CD14-positive monocyte (primary cell): ENCODE results near the gene DTX1. TPM values are rescaled to one million over a fixed set of nuclear protein-coding genes. Genes with fewer than 3 reads are reported as not detected.

Source experiments
- DNase-seq, 3 donors: peaks; one replicate each; pipeline ENCODE4 v3.0.0-alpha.2; 2011 to 2022
- H2AFZ ChIP-seq: 2 replicates; pipeline ENCODE4 v1.6.0; 2012; ENCODE audit warnings: mild to moderate bottlenecking, low read depth, low read length, inconsistent platforms; ENCODE audit not compliant: insufficient read depth, poor library complexity, severe bottlenecking
- H3K27ac ChIP-seq, 2 donors: 1 replicate in 1 of 2; 2 replicates in 1 of 2; pipeline ENCODE4 v1.5.1; 2012 to 2013; ENCODE audit warnings: low read length in 2 of 2, control low read depth in 1 of 2, inconsistent platforms in 1 of 2, low read depth in 1 of 2, mild to moderate bottlenecking in 1 of 2
- H3K27me3 ChIP-seq, 2 donors: one replicate each; pipeline versions ENCODE4 v1.6.0 to v1.6.1; 2011 to 2013; ENCODE audit warnings: low read length in 2 of 2; ENCODE audit not compliant: control insufficient read depth in 2 of 2, insufficient read depth in 2 of 2
- H3K36me3 ChIP-seq, 2 donors: replicated peaks in 1 of 2; 1 replicate in 1 of 2; 2 replicates in 1 of 2; pipeline versions ENCODE4 v1.5.1 to v1.6.1; 2012 to 2013; ENCODE audit warnings: low read length in 2 of 2, control low read depth in 1 of 2, inconsistent platforms in 1 of 2, mild to moderate bottlenecking in 1 of 2; ENCODE audit not compliant: insufficient read depth in 2 of 2, control insufficient read depth in 1 of 2
- H3K4me1 ChIP-seq, 2 donors: 1 replicate in 1 of 2; 2 replicates in 1 of 2; pipeline versions ENCODE4 v1.5.1 to v1.6.1; 2012 to 2013; ENCODE audit warnings: low read length in 2 of 2, control low read depth in 1 of 2, inconsistent platforms in 1 of 2, mild to moderate bottlenecking in 1 of 2, moderate library complexity in 1 of 2; ENCODE audit not compliant: insufficient read depth in 2 of 2, control insufficient read depth in 1 of 2
- H3K4me2 ChIP-seq: replicated peaks from 2 replicates; pipeline ENCODE3; 2012; ENCODE audit warnings: low read length, moderate library complexity, mild to moderate bottlenecking; ENCODE audit not compliant: poor library complexity, severe bottlenecking; ENCODE audit errors: extremely low read depth
- H3K4me3 ChIP-seq, 3 experiments: fragments of 200-600 bp in 1 of 3; sonication (generic) in 1 of 3; replicated peaks in 1 of 3; 1 replicate in 2 of 3; 2 replicates in 1 of 3; pipeline ENCODE4 v1.5.1; 2011 to 2013; ENCODE audit warnings: low read length in 3 of 3, mild to moderate bottlenecking in 3 of 3, control low read depth in 2 of 3, low read depth in 2 of 3, inconsistent platforms in 1 of 3, moderate library complexity in 1 of 3
- H3K79me2 ChIP-seq: 2 replicates; pipeline ENCODE4 v1.6.0; 2012; ENCODE audit warnings: mild to moderate bottlenecking, control low read depth, inconsistent platforms, low read length, moderate library complexity; ENCODE audit not compliant: insufficient read depth
- H3K9ac ChIP-seq: 2 replicates; pipeline ENCODE4 v1.6.0; 2017; ENCODE audit warnings: low read length, mild to moderate bottlenecking; ENCODE audit not compliant: insufficient read depth, poor library complexity, severe bottlenecking
- H3K9me3 ChIP-seq, 2 donors: replicated peaks in 1 of 2; 1 replicate in 1 of 2; 2 replicates in 1 of 2; pipeline versions ENCODE4 v1.5.1 to v1.6.1; 2012 to 2013; ENCODE audit warnings: low read length in 2 of 2, control low read depth in 1 of 2; ENCODE audit not compliant: control insufficient read depth in 1 of 2, insufficient read depth in 1 of 2
- H4K20me1 ChIP-seq: 2 replicates; pipeline ENCODE4 v1.6.0; 2012; ENCODE audit warnings: mild to moderate bottlenecking, low read length, control low read depth, moderate library complexity; ENCODE audit not compliant: insufficient read depth
- H3K27ac Mint-ChIP-seq, 7 donors: one replicate each; pipeline ENCODE4 v1.8.0; 2020; ENCODE audit warnings: mild to moderate bottlenecking in 7 of 7, mixed read lengths in 7 of 7, moderate library complexity in 6 of 7, inconsistent platforms in 2 of 7
- H3K27me3 Mint-ChIP-seq, 3 donors: one replicate each; pipeline ENCODE4 v1.8.0; 2021 to 2022; ENCODE audit warnings: low read depth in 3 of 3, mild to moderate bottlenecking in 3 of 3, mixed read lengths in 3 of 3, moderate library complexity in 3 of 3, inconsistent platforms in 1 of 3
- H3K36me3 Mint-ChIP-seq, 2 donors: one replicate each; pipeline ENCODE4 v1.8.0; 2020; ENCODE audit warnings: mixed read lengths in 2 of 2, inconsistent platforms in 1 of 2, mild to moderate bottlenecking in 1 of 2
- H3K4me1 Mint-ChIP-seq: one replicate; pipeline ENCODE4 v1.8.0; 2020; ENCODE audit warnings: mild to moderate bottlenecking, mixed read lengths
- H3K4me3 Mint-ChIP-seq, 2 donors: one replicate each; pipeline ENCODE4 v1.8.0; 2020; ENCODE audit warnings: mild to moderate bottlenecking in 2 of 2, mixed read lengths in 2 of 2, moderate library complexity in 1 of 2
- H3K9me3 Mint-ChIP-seq, 7 donors: one replicate each; pipeline ENCODE4 v1.8.0; 2020 to 2022; ENCODE audit warnings: mixed read lengths in 7 of 7, mild to moderate bottlenecking in 6 of 7, moderate library complexity in 6 of 7, inconsistent platforms in 2 of 7
- WGBS: methylation state at CpG from one replicate; pipeline ENCODE4 v1.1.5; 2013; ENCODE audit warnings: missing lambda C conversion rate; ENCODE audit not compliant: insufficient coverage; 5-methylcytosine and 5-hydroxymethylcytosine counted together
- intact Hi-C, 2 donors: fragments of 100-400 bp; cut with micrococcal nuclease; formaldehyde crosslinking; loops; one replicate each; pipeline versions ENCODE4 v1.15.0 to v1.15.1; 2023
- polyA plus RNA-seq, 3 donors: library from polyadenylated mRNA; depleted of rRNA in 1 of 3; unstranded in 2 of 3; stranded (reverse) in 1 of 3; fragments of 300-500 nt in 2 of 3; fragments of >200 nt in 1 of 3; fragmentation: Illumina TruSeq in 2 of 3; gene quantifications; 1 replicate in 2 of 3; 2 replicates in 1 of 3; pipeline ENCODE4 v1.2.3, GENCODE V29; 2012 to 2021
- TF ChIP-seq, protein P1 (sequence below): fragments of 200-600 bp; IDR thresholded peaks from one replicate; pipeline ENCODE4 v1.8.0; 2022; ENCODE audit warnings: antibody characterized with exemption, mild to moderate bottlenecking

Gene DTX1
- polyA plus RNA-seq, 3 donors, result 0.04 TPM; not detected in 1

GRCh38 chr12:113094738-113095137, 38.2 kb downstream of the DTX1 start:
- 94% methylated on average over 15 of the region's 16 CpGs for WGBS
- H3K4me1 ChIP-seq, result no peaks in the 10 kb centered on the region
- peaks cover 11% of the 10 kb centered on the region for H3K4me1 Mint-ChIP-seq

DNA sequence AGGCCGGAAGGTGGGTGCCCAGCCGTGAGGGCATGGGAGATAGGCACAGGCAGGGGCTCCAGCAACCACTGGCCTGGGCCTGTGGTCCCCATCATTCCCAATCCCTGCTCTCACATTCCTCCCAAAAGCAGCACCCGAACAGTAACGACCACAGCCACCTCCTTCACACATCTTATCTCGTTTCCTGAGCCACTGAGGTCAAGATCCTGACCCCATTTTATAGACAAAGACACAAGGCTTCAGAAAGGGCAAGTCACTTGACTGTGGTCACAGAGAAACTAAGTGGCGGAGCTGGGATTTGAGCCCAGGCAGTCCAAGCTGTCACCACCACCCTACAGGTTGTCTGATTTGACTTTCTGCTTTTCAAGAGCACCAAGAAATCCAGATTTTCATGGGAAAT, 38.9 kb downstream of the DTX1 start:
- Histone ChIP-seq H3K9ac (no peak overlapping the region), H3K9me3 (no peaks in the 10 kb centered on the region), H2AFZ (no peak overlapping the region), H3K4me1 (no peaks in the 10 kb centered on the region), H3K27me3 (peaks cover 2 to 23% of the 10 kb centered on the region in 2 donors), H3K4me2 (no peak overlapping the region), H3K27ac (no peak overlapping the region), H3K4me3 (no peak overlapping the region), H3K36me3 (no peaks in the 10 kb centered on the region), H4K20me1 (no peaks in the 10 kb centered on the region), H3K79me2 (no peaks in the 10 kb centered on the region)
- no peaks in the 10 kb centered on the region for H3K9me3 Mint-ChIP-seq
- H3K27ac Mint-ChIP-seq, result no peak overlapping the region
- no peak for DNase-seq
- intact Hi-C loops, result no loop called here
- TF ChIP-seq, protein P1, sequence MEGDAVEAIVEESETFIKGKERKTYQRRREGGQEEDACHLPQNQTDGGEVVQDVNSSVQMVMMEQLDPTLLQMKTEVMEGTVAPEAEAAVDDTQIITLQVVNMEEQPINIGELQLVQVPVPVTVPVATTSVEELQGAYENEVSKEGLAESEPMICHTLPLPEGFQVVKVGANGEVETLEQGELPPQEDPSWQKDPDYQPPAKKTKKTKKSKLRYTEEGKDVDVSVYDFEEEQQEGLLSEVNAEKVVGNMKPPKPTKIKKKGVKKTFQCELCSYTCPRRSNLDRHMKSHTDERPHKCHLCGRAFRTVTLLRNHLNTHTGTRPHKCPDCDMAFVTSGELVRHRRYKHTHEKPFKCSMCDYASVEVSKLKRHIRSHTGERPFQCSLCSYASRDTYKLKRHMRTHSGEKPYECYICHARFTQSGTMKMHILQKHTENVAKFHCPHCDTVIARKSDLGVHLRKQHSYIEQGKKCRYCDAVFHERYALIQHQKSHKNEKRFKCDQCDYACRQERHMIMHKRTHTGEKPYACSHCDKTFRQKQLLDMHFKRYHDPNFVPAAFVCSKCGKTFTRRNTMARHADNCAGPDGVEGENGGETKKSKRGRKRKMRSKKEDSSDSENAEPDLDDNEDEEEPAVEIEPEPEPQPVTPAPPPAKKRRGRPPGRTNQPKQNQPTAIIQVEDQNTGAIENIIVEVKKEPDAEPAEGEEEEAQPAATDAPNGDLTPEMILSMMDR, result no peak
- H3K4me3 Mint-ChIP-seq, result no peak overlapping the region
- peaks cover 18 to 31% (median 24%) of the 10 kb centered on the region in 3 donors for H3K27me3 Mint-ChIP-seq
- peaks cover 11% of the 10 kb centered on the region for H3K4me1 Mint-ChIP-seq
- no peaks in the 10 kb centered on the region for H3K36me3 Mint-ChIP-seq
- 63% methylated on average over 6 of the region's 6 CpGs for WGBS

More at GRCh38 chr12:113094738-113095137, 38.2 kb downstream of the DTX1 start:
- Histone ChIP-seq H3K9ac (no peak overlapping the region), H3K27ac (no peak overlapping the region), H2AFZ (no peak overlapping the region), H3K4me3 (no peak overlapping the region), H3K4me2 (no peak overlapping the region), H3K27me3 (peaks cover 2 to 23% of the 10 kb centered on the region in 2 donors), H3K9me3 (no peaks in the 10 kb centered on the region), H3K79me2 (no peaks in the 10 kb centered on the region), H4K20me1 (no peaks in the 10 kb centered on the region), H3K36me3 (no peaks in the 10 kb centered on the region)
- H3K36me3 Mint-ChIP-seq, result no peaks in the 10 kb centered on the region
- H3K9me3 Mint-ChIP-seq, result no peaks in the 10 kb centered on the region
- no peak overlapping the region for H3K4me3 Mint-ChIP-seq
- peaks cover 18 to 32% (median 24%) of the 10 kb centered on the region in 3 donors for H3K27me3 Mint-ChIP-seq
- H3K27ac Mint-ChIP-seq, result no peak overlapping the region
- DNase-seq, result no peak
- TF ChIP-seq, protein P1, result no peak
- intact Hi-C loops, result no loop called here
